Liver (tissue), 9 donors: ENCODE measurements around the gene TRIM67. TPM values are rescaled to one million over a fixed set of nuclear protein-coding genes. Genes with fewer than 3 reads are reported as not detected.

Experiments
- DNase-seq: peaks from one replicate; pipeline ENCODE4 v3.0.0-alpha.2; 2017; ENCODE audit warnings: low spot score
- H3K27ac ChIP-seq, 2 donors: one replicate each; pipeline ENCODE4 v1.7.0; 2013; ENCODE audit warnings: inconsistent platforms in 2 of 2, low read length in 2 of 2, control low read depth in 1 of 2, low read depth in 1 of 2, mild to moderate bottlenecking in 1 of 2
- H3K27me3 ChIP-seq, 4 donors: one replicate each; pipeline versions ENCODE4 v1.6.1 to v1.7.0; 2013; ENCODE audit warnings: low read length in 3 of 4, inconsistent platforms in 1 of 4, mild to moderate bottlenecking in 1 of 4, moderate library complexity in 1 of 4; ENCODE audit not compliant: control insufficient read depth in 4 of 4, insufficient read depth in 4 of 4
- H3K36me3 ChIP-seq, 4 donors: one replicate each; pipeline versions ENCODE4 v1.6.1 to v1.7.0; 2013; ENCODE audit warnings: low read length in 3 of 4, mild to moderate bottlenecking in 3 of 4, low read depth in 1 of 4, moderate library complexity in 1 of 4; ENCODE audit not compliant: control insufficient read depth in 4 of 4, insufficient read depth in 3 of 4
- H3K4me1 ChIP-seq, 4 donors: one replicate each; pipeline versions ENCODE4 v1.6.1 to v1.7.0; 2013; ENCODE audit warnings: low read length in 3 of 4, mild to moderate bottlenecking in 3 of 4, moderate library complexity in 1 of 4; ENCODE audit not compliant: control insufficient read depth in 4 of 4, insufficient read depth in 4 of 4
- H3K4me3 ChIP-seq, 3 donors: one replicate each; pipeline versions ENCODE4 v1.6.1 to v1.7.0; 2013; ENCODE audit warnings: low read length in 3 of 3, control low read depth in 1 of 3, low read depth in 1 of 3, mild to moderate bottlenecking in 1 of 3
- H3K9ac ChIP-seq, 2 donors: one replicate each; pipeline ENCODE4 v1.7.0; 2013; ENCODE audit warnings: low read length in 2 of 2, mild to moderate bottlenecking in 2 of 2, moderate library complexity in 2 of 2, control low read depth in 1 of 2, low read depth in 1 of 2
- H3K9me3 ChIP-seq, 4 donors: one replicate each; pipeline versions ENCODE4 v1.6.1 to v1.7.0; 2013; ENCODE audit warnings: low read length in 3 of 4; ENCODE audit not compliant: control insufficient read depth in 4 of 4
- ATF3 ChIP-seq: IDR thresholded peaks from 2 replicates; pipeline ENCODE4 v1.6.1; 2016; ENCODE audit warnings: antibody characterized with exemption
- CTCF ChIP-seq: fragments of 150-350 bp; IDR thresholded peaks from 2 replicates; pipeline ENCODE4 v1.5.1; 2017; ENCODE audit warnings: improper control_type of control experiment, low read depth, low read length; ENCODE audit not compliant: missing input control
- FOXA1 ChIP-seq: IDR thresholded peaks from 2 replicates; pipeline ENCODE4 v1.6.1; 2016; ENCODE audit warnings: antibody characterized with exemption
- FOXA2 ChIP-seq: IDR thresholded peaks from 2 replicates; pipeline ENCODE4 v1.6.1; 2016; ENCODE audit warnings: antibody characterized with exemption
- GABPA ChIP-seq, 2 donors: IDR thresholded peaks in 1 of 2; conservative IDR thresholded peaks in 1 of 2; 2 replicates each; pipeline ENCODE4 v1.6.1; 2016; ENCODE audit warnings: antibody characterized with exemption in 2 of 2, mild to moderate bottlenecking in 1 of 2, moderate library complexity in 1 of 2
- HNF4A ChIP-seq, 2 donors: conservative IDR thresholded peaks; 2 replicates each; pipeline ENCODE4 v1.6.1; 2016; ENCODE audit warnings: antibody characterized with exemption in 2 of 2, mild to moderate bottlenecking in 2 of 2
- JUND ChIP-seq, 2 donors: IDR thresholded peaks; 2 replicates each; pipeline ENCODE4 v1.6.1; 2016; ENCODE audit warnings: antibody characterized with exemption in 2 of 2
- NR2F2 ChIP-seq: IDR thresholded peaks from 2 replicates; pipeline ENCODE4 v1.6.1; 2016; ENCODE audit warnings: antibody characterized with exemption
- RAD21 ChIP-seq, 2 donors: IDR thresholded peaks; 2 replicates each; pipeline ENCODE4 v1.6.1; 2016; ENCODE audit warnings: antibody characterized with exemption in 2 of 2, mild to moderate bottlenecking in 2 of 2
- REST ChIP-seq: IDR thresholded peaks from 2 replicates; pipeline ENCODE4 v1.6.1; 2016; ENCODE audit warnings: antibody characterized with exemption, mild to moderate bottlenecking
- WGBS: extraction: QIAGEN DNeasy Blood & Tissue Kit; methylation state at CpG from one replicate; pipeline ENCODE4 v1.1.7; 2013; 5-methylcytosine and 5-hydroxymethylcytosine counted together
- polyA plus RNA-seq, 2 donors: library from polyadenylated mRNA; stranded (reverse) in 1 of 2; unstranded in 1 of 2; fragments of 200-250 nt in 1 of 2; fragments of >200 nt in 1 of 2; fragmentation: Nextera tagmentation in 1 of 2; extraction: Ambion mirVana in 1 of 2; gene quantifications; one replicate each; pipeline versions ENCODE4 v1.2.1 to v1.2.3, GENCODE V29; 2013 to 2015
- total RNA-seq, 2 donors: library from RNA; depleted of rRNA; stranded (reverse); fragments of >200 nt; gene quantifications; one replicate each; pipeline ENCODE4 v1.2.3, GENCODE V29; 2014
- donor health status: healthy.
- donor health status: healthy.
- donor health status: healthy.
- donor health status: healthy.
- donor health status: healthy.

Gene TRIM67
- total and polyA plus RNA-seq, 4 donors: under 0.01 to 0.05 TPM; not detected in 2

GRCh38 chr1:231241750-231242149 is 79.9 kb downstream of the TRIM67 start:
- Histone ChIP-seq H3K27me3 (no peaks in the 10 kb centered on the region), H3K9me3 (no peaks in the 10 kb centered on the region), H3K4me1 (peaks cover 3 to 56% (median 49%) of the 10 kb centered on the region in 4 donors), H3K27ac (peak overlapping the region; percentile 67 to 73), H3K36me3 (peaks cover 0 to 18% (median 2%) of the 10 kb centered on the region in 4 donors), H3K4me3 (peak overlapping the region; percentile 57 to 96 (median 84)), H3K9ac (peak overlapping the region; percentile 93 to 97)
- under 1% methylated on average over 10 of the region's 10 CpGs for WGBS
- peak; percentile 53 for DNase-seq
- TF ChIP-seq FOXA2: no peak
- TF ChIP-seq FOXA1: no peak
- no peak for TF ChIP-seq GABPA (IDR thresholded peaks at IDR 0.05 in 1 of 2, conservative IDR thresholded peaks at IDR 0.05 in 1 of 2)
- TF ChIP-seq CTCF: no peak
- no peak for TF ChIP-seq RAD21 (IDR thresholded peaks at IDR 0.05)
- TF ChIP-seq NR2F2: no peak
- TF ChIP-seq JUND (IDR thresholded peaks at IDR 0.05): no peak

- H3K9ac ChIP-seq: no peak overlapping the region
- H3K4me1 ChIP-seq: peaks cover 1 to 47% (median 41%) of the 10 kb centered on the region in 4 donors
- TF ChIP-seq RAD21 (IDR thresholded peaks at IDR 0.05): no peak
- peak; percentile 97 for TF ChIP-seq REST
- no peaks in the 10 kb centered on the region for H3K9me3 ChIP-seq
- no peak overlapping the region for H3K27ac ChIP-seq
- WGBS: 17% methylated on average over 5 of the region's 5 CpGs
- H3K27me3 ChIP-seq: no peaks in the 10 kb centered on the region
- peak overlapping the region in 2 of 3 donors; percentile 57 to 84 for H3K4me3 ChIP-seq
- peaks cover 0 to 14% (median 2%) of the 10 kb centered on the region in 4 donors for H3K36me3 ChIP-seq
- no peak for DNase-seq
Measured at GRCh38 chr1:231242516-231243198, 80.8 kb downstream of the TRIM67 start.

- Histone ChIP-seq H3K4me1 (peaks cover 0 to 3% (median 1%) of the 10 kb centered on the region in 4 donors), H3K27me3 (no peaks in the 10 kb centered on the region), H3K4me3 (no peak overlapping the region), H3K9ac (no peak overlapping the region), H3K9me3 (no peaks in the 10 kb centered on the region), H3K36me3 (peaks cover 2 to 29% (median 19%) of the 10 kb centered on the region in 4 donors), H3K27ac (no peak overlapping the region)
- DNase-seq: no peak
- 100% methylated on average over 1 of the region's 1 CpG for WGBS
- TF ChIP-seq FOXA1: no peak
- no peak for TF ChIP-seq GABPA (IDR thresholded peaks at IDR 0.05 in 1 of 2, conservative IDR thresholded peaks at IDR 0.05 in 1 of 2)
- TF ChIP-seq RAD21 (IDR thresholded peaks at IDR 0.05): no peak
- no peak for TF ChIP-seq ATF3
- no peak for TF ChIP-seq HNF4A (conservative IDR thresholded peaks at IDR 0.05)
- no peak for TF ChIP-seq FOXA2
Measured at GRCh38 chr1:231248778-231249177, 86.9 kb downstream of the TRIM67 start.
